ENCODE measurements around the gene ABHD10.
A peak's percentile ranks its signal among the peaks of the same experiment; 100 is the strongest.

Gene ABHD10

DNA sequence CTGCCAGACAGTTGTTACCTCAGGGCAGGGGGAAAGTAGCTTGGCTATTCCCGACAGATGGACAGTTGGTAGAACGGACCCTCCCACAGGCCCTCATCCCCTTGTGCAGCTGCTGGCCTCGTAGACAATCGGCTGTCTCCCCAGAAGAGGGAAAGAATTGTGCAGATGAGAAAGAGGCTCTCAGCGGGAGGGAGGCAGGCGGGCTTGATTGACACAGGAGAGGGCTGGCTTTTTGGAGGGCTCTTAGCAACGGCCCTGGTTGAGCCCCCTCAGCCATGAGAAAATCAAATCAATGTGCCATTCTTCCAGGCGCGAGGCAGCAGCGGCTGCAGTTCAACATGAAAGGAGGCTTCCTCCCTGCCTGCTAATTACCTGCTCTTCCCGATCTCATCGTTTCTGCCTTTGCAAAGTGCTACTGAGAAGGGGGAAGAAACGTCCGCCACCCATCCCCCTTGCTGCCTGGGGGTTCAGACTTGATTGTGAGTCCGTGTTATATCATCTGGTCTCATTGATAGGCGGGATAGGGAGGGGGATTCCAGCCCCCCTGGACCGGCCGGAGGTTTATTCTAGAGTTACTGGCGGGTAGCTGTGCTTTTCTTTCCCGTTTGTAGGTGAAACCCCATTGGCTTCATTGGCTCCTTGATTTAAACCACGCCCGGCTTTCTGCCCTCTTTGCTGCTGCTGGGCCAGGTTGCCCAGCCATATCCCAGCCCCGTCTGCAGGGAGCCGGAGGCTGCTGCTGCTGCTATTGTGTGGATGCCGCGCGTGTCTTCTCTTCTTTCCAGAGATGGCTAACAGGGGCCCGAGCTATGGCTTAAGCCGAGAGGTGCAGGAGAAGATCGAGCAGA, 20.0 kb downstream of the ABHD10 start, which contains the start of gene TAGLN3:
Gene TAGLN3, plus strand, starts transcription at position 287 of the 848 bp plus-strand sequence. Its CDS starts 501 bp downstream, at position 788.
- DNase-seq (ENCODE audit: extremely low spot score, insufficient read length, low read depth), result no peak
- no peak for FAIRE-seq

GRCh38 chr3:111999484-112000324, 20.9 kb downstream of the ABHD10 start:
- no peak for DNase-seq (ENCODE audit: extremely low spot score, insufficient read length, low read depth)
- no peak for FAIRE-seq

GRCh38 chr3:112000367-112000771, 21.5 kb downstream of the ABHD10 start:
- DNase-seq (ENCODE audit: extremely low spot score, insufficient read length, low read depth), result no peak
- no peak for FAIRE-seq

DNA sequence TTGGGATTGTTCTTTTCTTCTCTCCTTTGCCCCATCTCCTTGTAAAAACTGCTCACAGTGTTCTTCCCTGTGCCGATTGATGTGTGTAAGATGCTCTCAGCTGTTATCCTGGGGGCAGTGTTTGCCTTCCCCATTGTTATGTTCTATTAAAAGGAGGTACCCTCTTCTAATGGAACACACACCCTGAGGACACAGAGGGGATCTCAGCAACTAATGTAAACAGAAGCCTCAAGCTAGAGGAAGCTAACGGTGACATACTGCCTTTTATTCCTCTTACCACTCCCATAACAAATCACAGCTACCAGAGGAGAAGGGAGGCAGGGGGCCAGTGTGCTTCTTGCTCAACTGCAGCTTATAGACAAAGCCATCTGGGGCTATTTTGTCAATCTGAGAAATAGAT, 22.1 kb downstream of the ABHD10 start:
- DNase-seq (ENCODE audit: extremely low spot score, insufficient read length, low read depth), result no peak
- no peak for FAIRE-seq

GRCh38 chr3:112001526-112001925, 22.7 kb downstream of the ABHD10 start:
- DNase-seq (ENCODE audit: extremely low spot score, insufficient read length, low read depth), result no peak
- FAIRE-seq, result no peak

- DNase-seq (ENCODE audit: extremely low spot score, insufficient read length, low read depth) (no peak), FAIRE-seq (no peak)
Observed at GRCh38 chr3:112002096-112002971, 23.5 kb downstream of the ABHD10 start.

DNA sequence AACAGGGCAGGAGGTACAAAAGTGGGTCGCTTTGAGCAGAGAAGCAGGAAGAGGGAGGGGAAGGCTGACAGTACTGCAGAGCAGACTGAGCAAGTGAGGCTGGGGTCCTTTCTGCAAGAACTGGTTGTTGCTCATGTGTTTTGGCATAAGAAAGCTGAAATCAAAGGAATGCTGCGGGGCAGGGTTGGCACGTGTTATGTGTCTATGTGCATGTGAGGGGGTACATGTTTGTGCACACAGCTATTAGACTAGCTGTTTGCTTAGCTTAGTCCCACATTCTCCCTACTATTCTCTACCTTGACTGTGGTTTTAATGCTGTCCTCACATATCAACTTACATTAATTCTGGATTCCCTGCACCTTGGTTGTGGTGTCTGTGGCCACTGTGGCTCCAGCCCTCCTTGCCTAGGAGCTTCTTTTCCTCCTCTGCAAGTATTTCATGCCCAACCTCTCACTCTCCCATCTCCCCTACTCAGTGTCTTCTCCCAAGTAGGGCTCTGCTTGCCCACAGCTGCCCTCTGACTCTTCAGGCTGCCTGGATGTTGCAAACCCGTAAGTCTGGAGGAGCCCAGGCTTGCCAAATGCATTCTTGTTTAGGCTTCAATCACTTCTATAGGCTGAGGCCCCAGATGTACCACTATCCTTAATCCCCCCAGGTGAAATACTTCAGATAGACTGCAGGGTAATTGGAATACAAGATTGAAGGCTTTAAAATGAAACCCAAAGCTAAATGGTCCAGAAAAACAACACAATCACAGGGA, 24.7 kb downstream of the ABHD10 start:
- DNase-seq (ENCODE audit: extremely low spot score, insufficient read length, low read depth) (no peak), FAIRE-seq (no peak)

- DNase-seq (ENCODE audit: extremely low spot score, insufficient read length, low read depth) (no peak), FAIRE-seq (no peak)
Observed at GRCh38 chr3:112004187-112004586, 25.4 kb downstream of the ABHD10 start.

- no peak for FAIRE-seq
- DNase-seq (ENCODE audit: extremely low spot score, insufficient read length, low read depth), result no peak
Observed at GRCh38 chr3:112004669-112005068, 25.8 kb downstream of the ABHD10 start.

DNA sequence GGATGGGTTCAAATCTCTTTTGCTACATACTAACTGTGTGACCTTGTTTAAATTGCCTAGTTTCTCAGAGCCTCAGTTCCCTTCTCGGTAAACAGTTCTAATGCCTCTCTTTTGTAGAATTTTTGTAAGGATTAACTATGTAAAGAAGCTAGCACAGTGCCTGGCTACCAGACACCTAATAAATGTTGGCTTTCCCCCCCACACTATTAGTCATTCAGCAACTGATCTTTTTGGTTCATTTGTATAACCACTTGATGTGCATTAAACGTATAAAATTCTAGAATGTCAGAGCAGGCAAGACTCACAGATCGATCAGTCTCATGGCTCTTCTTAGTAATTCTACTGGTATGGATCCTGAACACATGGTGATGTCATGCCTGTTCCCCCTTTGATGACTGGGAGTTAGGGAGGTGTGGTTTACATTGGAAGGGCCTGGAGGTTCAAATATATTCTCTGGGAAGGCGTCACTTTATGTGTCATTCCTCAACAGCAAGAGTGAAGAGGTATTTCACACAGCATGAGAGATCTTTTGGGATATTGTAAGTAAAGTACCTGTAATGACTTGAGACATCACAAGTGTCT, 26.4 kb downstream of the ABHD10 start:
- FAIRE-seq (no peak), DNase-seq (ENCODE audit: extremely low spot score, insufficient read length, low read depth) (no peak)

DNA sequence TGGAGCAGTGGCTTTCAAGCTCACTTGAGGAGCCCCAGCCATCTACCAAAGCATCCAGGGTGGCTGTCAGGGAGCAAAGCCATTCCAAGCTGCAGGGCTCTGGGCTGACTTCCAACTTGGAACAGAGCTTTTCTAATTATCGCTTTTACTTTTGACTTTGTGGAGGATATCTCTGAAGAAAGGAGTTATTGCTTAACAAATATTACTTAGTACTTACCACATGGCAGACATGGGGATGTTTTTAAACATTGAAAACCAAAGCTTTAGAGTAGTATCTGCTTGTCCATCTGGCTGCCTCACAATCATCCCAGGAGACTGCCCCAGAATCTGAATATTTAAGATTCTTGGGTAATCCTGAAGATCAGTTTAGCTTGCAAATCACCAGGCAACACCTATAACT, 28.8 kb downstream of the ABHD10 start:
- no peak for FAIRE-seq
- DNase-seq (ENCODE audit: extremely low spot score, insufficient read length, low read depth), result no peak

DNA sequence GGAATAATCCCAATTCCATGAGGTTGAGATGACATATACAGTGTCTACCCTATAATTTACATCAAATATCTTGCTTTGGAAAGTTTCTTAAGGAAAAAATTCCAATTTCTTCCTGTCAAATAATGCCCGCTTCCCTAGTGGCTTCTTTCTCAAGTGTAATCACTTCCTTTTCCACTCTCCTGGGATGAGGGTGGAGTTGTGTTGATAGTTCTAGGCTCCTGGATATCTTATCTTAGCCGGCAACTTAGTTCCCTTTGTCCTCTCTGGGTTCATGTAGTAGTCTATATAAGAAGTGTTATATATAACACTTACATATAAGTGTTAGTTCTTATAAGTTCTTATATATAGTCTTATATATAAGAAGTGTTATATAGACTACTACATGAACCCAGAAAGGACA, 30.8 kb downstream of the ABHD10 start:
- DNase-seq (ENCODE audit: extremely low spot score, insufficient read length, low read depth) (no peak), FAIRE-seq (no peak)

- FAIRE-seq (no peak), DNase-seq (ENCODE audit: extremely low spot score, insufficient read length, low read depth) (no peak)
Observed at GRCh38 chr3:112010636-112011035, 31.8 kb downstream of the ABHD10 start.

DNA sequence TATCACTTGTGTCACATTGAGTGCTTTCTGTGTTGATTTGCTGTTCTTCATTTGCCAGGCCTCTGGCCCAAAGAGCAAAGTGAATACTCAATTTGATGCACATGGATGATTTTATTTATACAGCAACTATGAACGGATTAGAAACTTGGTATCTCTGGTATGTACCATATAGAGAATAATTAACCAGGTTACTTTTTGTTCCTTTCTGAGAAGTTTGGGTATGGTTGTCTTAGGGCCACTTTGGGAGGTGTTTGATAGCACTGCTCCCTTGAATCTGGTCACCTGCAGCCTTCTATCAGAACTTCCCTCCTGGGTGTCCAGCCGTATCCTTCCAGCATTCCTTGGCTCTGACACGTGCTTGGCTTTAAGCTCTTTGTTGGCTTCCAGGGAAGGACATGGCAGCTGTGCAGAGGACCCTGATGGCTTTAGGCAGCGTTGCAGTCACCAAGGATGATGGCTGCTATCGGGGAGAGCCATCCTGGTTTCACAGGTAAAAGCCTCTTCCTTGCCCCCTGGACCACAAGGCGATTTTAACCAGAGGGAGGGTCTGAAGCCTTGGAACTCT, 32.6 kb downstream of the ABHD10 start:
- FAIRE-seq, result no peak
- no peak for DNase-seq (ENCODE audit: extremely low spot score, insufficient read length, low read depth)

DNA sequence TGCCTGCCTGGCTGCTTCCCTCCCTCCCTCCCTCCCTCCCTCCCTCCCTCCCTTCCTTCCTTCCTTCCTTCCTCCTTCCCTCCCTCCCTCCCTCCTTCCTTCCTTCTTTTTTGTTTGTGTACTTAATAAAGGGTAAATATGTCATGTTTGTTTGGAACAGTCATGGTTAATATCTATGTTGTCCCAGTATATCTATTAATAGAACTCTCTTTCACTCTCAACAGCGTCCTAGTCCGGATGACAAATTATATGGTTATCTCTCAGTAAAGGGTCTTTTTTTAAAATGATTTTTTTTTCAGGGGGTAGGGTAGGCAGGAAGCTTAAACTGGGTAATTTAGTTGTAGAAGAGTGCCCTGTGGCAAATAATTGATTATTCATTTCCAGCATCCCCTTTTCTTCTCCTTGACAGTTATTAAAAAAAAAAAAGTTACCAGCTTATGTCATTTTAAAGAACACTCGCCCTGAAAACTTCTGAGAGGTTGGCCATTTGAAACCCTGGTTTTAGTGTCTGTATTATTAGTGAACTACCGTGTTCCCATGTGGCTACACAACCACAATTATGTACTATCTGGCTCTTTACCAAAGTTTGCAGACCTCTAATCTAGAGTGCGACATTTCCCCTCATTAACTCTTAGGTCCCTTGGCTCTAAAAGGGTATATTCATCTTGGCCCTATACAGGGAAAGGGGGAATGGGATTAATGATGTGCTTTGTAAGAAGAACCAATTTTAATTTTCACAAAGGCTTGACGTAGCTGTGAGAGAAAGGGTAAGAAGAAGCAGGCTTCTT, 33.6 kb downstream of the ABHD10 start:
- DNase-seq (ENCODE audit: extremely low spot score, insufficient read length, low read depth) (no peak), FAIRE-seq (no peak)

DNA sequence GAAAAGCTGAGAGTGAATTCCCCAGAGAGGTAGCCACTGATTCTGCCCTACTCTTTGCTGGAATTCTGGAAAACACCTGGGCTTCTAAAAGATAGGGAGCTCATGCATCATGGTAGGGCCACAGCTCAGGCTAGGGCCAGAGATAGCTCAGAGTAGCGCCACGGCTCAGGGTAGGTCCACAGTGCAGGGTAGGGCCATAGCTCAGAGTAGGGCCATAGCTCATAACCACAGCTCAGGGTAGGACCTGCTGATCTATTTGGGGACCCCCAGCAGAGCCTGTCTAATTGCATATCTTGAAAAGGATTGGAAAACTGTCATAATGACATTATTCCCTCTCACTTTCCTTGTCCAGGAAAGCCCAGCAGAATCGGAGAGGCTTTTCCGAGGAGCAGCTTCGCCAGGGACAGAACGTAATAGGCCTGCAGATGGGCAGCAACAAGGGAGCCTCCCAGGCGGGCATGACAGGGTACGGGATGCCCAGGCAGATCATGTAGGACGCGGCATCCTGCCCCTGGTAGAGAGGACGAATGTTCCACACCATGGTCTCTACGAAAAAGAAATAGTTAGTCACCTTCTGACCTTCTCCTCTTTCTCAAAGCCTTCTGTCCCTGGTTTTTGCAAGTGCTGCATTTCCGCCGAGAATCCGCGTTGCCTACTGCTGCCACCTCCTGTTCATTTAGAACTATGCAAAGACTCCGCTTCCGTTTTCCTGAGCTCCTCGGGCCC, 34.4 kb downstream of the ABHD10 start:
- FAIRE-seq (peak; percentile 77), DNase-seq (ENCODE audit: extremely low spot score, insufficient read length, low read depth) (peak; percentile 30)

DNA sequence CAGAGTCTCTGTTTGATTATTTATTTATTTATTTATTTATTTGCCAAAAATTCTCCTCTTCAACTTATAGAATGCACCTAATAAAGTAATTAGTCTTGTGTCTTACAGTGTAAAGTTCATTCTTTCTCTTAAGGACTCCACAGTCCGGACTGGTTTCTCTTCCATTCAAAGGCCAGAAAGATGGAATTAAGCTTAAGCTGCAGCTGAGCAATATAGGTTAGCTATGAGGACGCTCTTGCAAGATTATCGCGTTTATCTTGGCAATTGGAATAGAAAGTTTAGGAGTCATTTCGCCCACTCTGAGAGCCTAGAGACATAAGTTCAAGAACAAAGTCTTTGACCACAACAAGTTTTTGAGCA, 34.9 kb downstream of the ABHD10 start:
- FAIRE-seq (no peak), DNase-seq (ENCODE audit: extremely low spot score, insufficient read length, low read depth) (no peak)

Data from GM18507 (cell line).